Rectal smooth muscle tissue (tissue), 1 donor: ENCODE results near the gene DOK5.

Experiments used
- H3K27ac ChIP-seq: one replicate; pipeline ENCODE4 v1.7.0; 2013; ENCODE audit warnings: low read depth, low read length, inconsistent platforms
- H3K27me3 ChIP-seq: one replicate; pipeline ENCODE4 v1.7.0; 2013; ENCODE audit warnings: low read length; ENCODE audit not compliant: control insufficient read depth, insufficient read depth
- H3K36me3 ChIP-seq: one replicate; pipeline ENCODE4 v1.7.0; 2013; ENCODE audit warnings: low read length; ENCODE audit not compliant: control insufficient read depth, insufficient read depth
- H3K4me1 ChIP-seq: one replicate; pipeline ENCODE4 v1.7.0; 2013; ENCODE audit warnings: low read length; ENCODE audit not compliant: control insufficient read depth, insufficient read depth
- H3K4me3 ChIP-seq: one replicate; pipeline ENCODE4 v1.7.0; 2013; ENCODE audit warnings: low read length
- H3K9ac ChIP-seq: one replicate; pipeline ENCODE4 v1.7.0; 2013; ENCODE audit warnings: low read length

Gene DOK5

GRCh38 chr20:54649511-54649962, 174.1 kb downstream of the DOK5 start:
- Histone ChIP-seq H3K4me1 (no peaks in the 10 kb centered on the region), H3K9ac (no peak overlapping the region), H3K27me3 (no peaks in the 10 kb centered on the region), H3K36me3 (no peaks in the 10 kb centered on the region), H3K27ac (no peak overlapping the region), H3K4me3 (no peak overlapping the region)

GRCh38 chr20:54650052-54650719, 174.8 kb downstream of the DOK5 start:
- Histone ChIP-seq H3K4me3 (no peak overlapping the region), H3K27ac (no peak overlapping the region), H3K36me3 (no peaks in the 10 kb centered on the region), H3K27me3 (no peaks in the 10 kb centered on the region), H3K9ac (no peak overlapping the region), H3K4me1 (no peaks in the 10 kb centered on the region)

- H3K4me1 ChIP-seq = no peaks in the 10 kb centered on the region
These were observed 175.9 kb downstream of the DOK5 start for GRCh38 chr20:54651252-54651651.

GRCh38 chr20:54654450-54654849, 179.1 kb downstream of the DOK5 start:
- Histone ChIP-seq H3K27ac (no peak overlapping the region), H3K4me1 (no peaks in the 10 kb centered on the region), H3K4me3 (no peak overlapping the region), H3K9ac (no peak overlapping the region), H3K36me3 (no peaks in the 10 kb centered on the region), H3K27me3 (no peaks in the 10 kb centered on the region)

More at GRCh38 chr20:54651252-54651651, 175.9 kb downstream of the DOK5 start:
- no peak overlapping the region for H3K9ac ChIP-seq
- H3K4me3 ChIP-seq = no peak overlapping the region
- H3K36me3 ChIP-seq = no peaks in the 10 kb centered on the region
- H3K27ac ChIP-seq = no peak overlapping the region
- H3K27me3 ChIP-seq = no peaks in the 10 kb centered on the region

- Histone ChIP-seq H3K27me3 (no peaks in the 10 kb centered on the region), H3K9ac (no peak overlapping the region), H3K4me1 (no peaks in the 10 kb centered on the region), H3K36me3 (no peaks in the 10 kb centered on the region), H3K27ac (no peak overlapping the region), H3K4me3 (no peak overlapping the region)
These were observed 182.0 kb downstream of the DOK5 start for GRCh38 chr20:54657268-54657826.

GRCh38 chr20:54658525-54658924, 183.1 kb downstream of the DOK5 start:
- Histone ChIP-seq H3K27ac (no peak overlapping the region), H3K9ac (no peak overlapping the region), H3K27me3 (no peaks in the 10 kb centered on the region), H3K36me3 (no peaks in the 10 kb centered on the region), H3K4me3 (no peak overlapping the region), H3K4me1 (no peaks in the 10 kb centered on the region)

GRCh38 chr20:54661265-54661664, 185.9 kb downstream of the DOK5 start:
- no peaks in the 10 kb centered on the region for H3K27me3 ChIP-seq

GRCh38 chr20:54661880-54662465, 186.6 kb downstream of the DOK5 start:
- no peak overlapping the region for H3K27ac ChIP-seq
- H3K4me3 ChIP-seq = no peak overlapping the region
- H3K4me1 ChIP-seq = no peaks in the 10 kb centered on the region
- H3K27me3 ChIP-seq = no peaks in the 10 kb centered on the region
- no peak overlapping the region for H3K9ac ChIP-seq
- H3K36me3 ChIP-seq = no peaks in the 10 kb centered on the region

More at GRCh38 chr20:54661265-54661664, 185.9 kb downstream of the DOK5 start:
- H3K4me3 ChIP-seq = no peak overlapping the region
- no peak overlapping the region for H3K27ac ChIP-seq
- H3K36me3 ChIP-seq = no peaks in the 10 kb centered on the region
- H3K9ac ChIP-seq = no peak overlapping the region
- no peaks in the 10 kb centered on the region for H3K4me1 ChIP-seq

GRCh38 chr20:54665812-54666211, 190.4 kb downstream of the DOK5 start:
- Histone ChIP-seq H3K27me3 (no peaks in the 10 kb centered on the region), H3K36me3 (no peaks in the 10 kb centered on the region), H3K9ac (no peak overlapping the region), H3K4me3 (no peak overlapping the region), H3K27ac (no peak overlapping the region), H3K4me1 (no peaks in the 10 kb centered on the region)

GRCh38 chr20:54668271-54669039, 193.1 kb downstream of the DOK5 start:
- Histone ChIP-seq H3K36me3 (no peaks in the 10 kb centered on the region), H3K27me3 (no peaks in the 10 kb centered on the region), H3K9ac (no peak overlapping the region), H3K4me1 (no peaks in the 10 kb centered on the region), H3K27ac (no peak overlapping the region), H3K4me3 (no peak overlapping the region)

- H3K4me3 ChIP-seq = no peak overlapping the region
- H3K4me1 ChIP-seq = no peaks in the 10 kb centered on the region
- no peaks in the 10 kb centered on the region for H3K36me3 ChIP-seq
- no peaks in the 10 kb centered on the region for H3K27me3 ChIP-seq
- no peak overlapping the region for H3K27ac ChIP-seq
- no peak overlapping the region for H3K9ac ChIP-seq
These were observed 193.6 kb downstream of the DOK5 start for GRCh38 chr20:54669040-54669363.

- H3K27me3 ChIP-seq = no peaks in the 10 kb centered on the region
- no peaks in the 10 kb centered on the region for H3K36me3 ChIP-seq
- no peak overlapping the region for H3K4me3 ChIP-seq
- H3K9ac ChIP-seq = no peak overlapping the region
- H3K27ac ChIP-seq = no peak overlapping the region
- H3K4me1 ChIP-seq = peaks cover 3% of the 10 kb centered on the region
These were observed 202.9 kb downstream of the DOK5 start for GRCh38 chr20:54678253-54678652.
